CD4-positive, alpha-beta T cell (primary cell): ENCODE data around the gene MOGAT2. TPM values are rescaled to one million over a fixed set of nuclear protein-coding genes. Genes with fewer than 3 reads are reported as not detected.
"Not testable (repeated sequence)": the region's sequence is repeated elsewhere in the genome, so short reads cannot be mapped to it uniquely, and the experiment has no call there.

Source experiments
- ATAC-seq: fragments of 200-7000 bp; cut with Tn5 transposase; one replicate; pipeline ENCODE4 v1.10.0; 2022; ENCODE audit warnings: mild to moderate bottlenecking; ENCODE audit not compliant: poor library complexity
- CTCF ChIA-PET: fragments of 350-600 bp; sonication (Branson Sonifier 250); formaldehyde crosslinking; loops from one replicate; lab custom pipeline; 2021; ENCODE audit warnings: antibody characterized with exemption, inconsistent platforms; lab: Charles Lee
- POLR2A ChIA-PET: fragments of 350-600 bp; sonication (Branson Sonifier 250); formaldehyde crosslinking; loops from one replicate; lab custom pipeline; 2021; ENCODE audit warnings: antibody characterized with exemption, inconsistent platforms; lab: Charles Lee
- DNase-seq, 14 experiments: peaks; one replicate each; pipeline ENCODE4 v3.0.0-alpha.2; 2013 to 2020; ENCODE audit warnings: mixed read lengths in 2 of 14
- H3K27ac ChIP-seq, 2 donors: one replicate each; pipeline versions ENCODE4 v1.5.1 to v1.7.0; 2013; ENCODE audit warnings: low read length in 2 of 2, low read depth in 1 of 2, mild to moderate bottlenecking in 1 of 2
- H3K27me3 ChIP-seq, 2 experiments: 1 replicate in 1 of 2; 2 replicates in 1 of 2; pipeline versions ENCODE4 v1.6.1 to v1.7.0; 2013; ENCODE audit warnings: low read length in 2 of 2, control low read depth in 1 of 2, mild to moderate bottlenecking in 1 of 2, moderate library complexity in 1 of 2; ENCODE audit not compliant: insufficient read depth in 2 of 2, control insufficient read depth in 1 of 2
- H3K36me3 ChIP-seq: one replicate; pipeline ENCODE4 v1.6.1; 2013; ENCODE audit warnings: low read length, control low read depth; ENCODE audit not compliant: insufficient read depth
- H3K4me1 ChIP-seq: one replicate; pipeline ENCODE4 v1.6.1; 2013; ENCODE audit warnings: low read length, control low read depth; ENCODE audit not compliant: insufficient read depth
- H3K4me3 ChIP-seq: one replicate; pipeline ENCODE4 v1.5.1; 2013; ENCODE audit warnings: mild to moderate bottlenecking, low read length, moderate library complexity
- H3K9me3 ChIP-seq, 2 experiments: 1 replicate in 1 of 2; 2 replicates in 1 of 2; pipeline versions ENCODE4 v1.6.1 to v1.7.0; 2013; ENCODE audit warnings: low read length in 2 of 2, mild to moderate bottlenecking in 2 of 2, control low read depth in 1 of 2, moderate library complexity in 1 of 2; ENCODE audit not compliant: control insufficient read depth in 1 of 2, insufficient read depth in 1 of 2
- H3K27ac Mint-ChIP-seq: one replicate; pipeline ENCODE4 v1.8.0; 2020; ENCODE audit warnings: mixed read lengths
- H3K27me3 Mint-ChIP-seq: one replicate; pipeline ENCODE4 v1.8.0; 2021; ENCODE audit warnings: mixed read lengths
- H3K36me3 Mint-ChIP-seq: one replicate; pipeline ENCODE4 v1.8.0; 2021; ENCODE audit warnings: low read depth, mixed read lengths
- H3K4me1 Mint-ChIP-seq: one replicate; pipeline ENCODE4 v1.8.0; 2021; ENCODE audit warnings: low read depth, mixed read lengths
- H3K4me3 Mint-ChIP-seq: one replicate; pipeline ENCODE4 v1.8.0; 2020; ENCODE audit warnings: mild to moderate bottlenecking, mixed read lengths
- H3K9me3 Mint-ChIP-seq: one replicate; pipeline ENCODE4 v1.8.0; 2020; ENCODE audit warnings: mixed read lengths
- CTCF ChIP-seq: fragments of 200-600 bp; IDR thresholded peaks from one replicate; pipeline ENCODE4 v1.8.0; 2022; ENCODE audit warnings: antibody characterized with exemption, mild to moderate bottlenecking
- intact Hi-C, 2 experiments: fragments of 100-400 bp; cut with DNase I in 1 of 2; cut with micrococcal nuclease in 1 of 2; formaldehyde crosslinking; loops; one replicate each; pipeline versions ENCODE4 v1.15.1 to v1.9.0; 2023 to 2025; cut with DNase I, micrococcal nuclease
- total RNA-seq, 174 experiments: library from RNA in 2 of 174; stranded (reverse) in 2 of 174; gene quantifications; one replicate each; pipeline ENCODE4 v1.2.3 and lab custom pipeline; 2021 to 2026

Gene MOGAT2
- total RNA-seq, 2 experiments from 2014 or later = not detected

GRCh38 chr11:75743711-75744563 is 26.3 kb downstream of the MOGAT2 start:
- H3K4me1 ChIP-seq = no peaks in the 10 kb centered on the region
- Mint-ChIP-seq H3K27ac (no peak overlapping the region), H3K27me3 (peaks cover 36% of the 10 kb centered on the region), H3K9me3 (no peaks in the 10 kb centered on the region), H3K36me3 (no peaks in the 10 kb centered on the region), H3K4me1 (no peaks in the 10 kb centered on the region), H3K4me3 (no peak overlapping the region)
- H3K9me3 ChIP-seq = peaks cover 0 to 5% of the 10 kb centered on the region in 2 experiments
- H3K27me3 ChIP-seq = peaks cover 0 to 3% of the 10 kb centered on the region in 2 experiments
- ATAC-seq (no peak), DNase-seq (no peak)
- H3K4me3 ChIP-seq = no peak overlapping the region
- no peak overlapping the region for H3K27ac ChIP-seq
- CTCF ChIA-PET = no interaction called here
- intact Hi-C loops = no loop called here
- no peak for TF ChIP-seq CTCF
- POLR2A ChIA-PET = no interaction called here
- no peaks in the 10 kb centered on the region for H3K36me3 ChIP-seq

- Mint-ChIP-seq H3K4me3 (no peak overlapping the region), H3K27ac (no peak overlapping the region), H3K4me1 (no peaks in the 10 kb centered on the region), H3K9me3 (no peaks in the 10 kb centered on the region), H3K36me3 (no peaks in the 10 kb centered on the region), H3K27me3 (peaks cover 36% of the 10 kb centered on the region)
- DNase-seq (no peak), ATAC-seq (no peak)
- TF ChIP-seq CTCF = no peak
- Histone ChIP-seq H3K27me3 (peaks cover 0 to 3% of the 10 kb centered on the region in 2 experiments), H3K9me3 (peaks cover 0 to 5% of the 10 kb centered on the region in 2 experiments), H3K4me3 (no peak overlapping the region), H3K27ac (no peak overlapping the region), H3K36me3 (no peaks in the 10 kb centered on the region), H3K4me1 (no peaks in the 10 kb centered on the region)
- CTCF ChIA-PET = no interaction called here
- POLR2A ChIA-PET = no interaction called here
- intact Hi-C loops = no loop called here
These were observed 28.2 kb downstream of the MOGAT2 start for GRCh38 chr11:75745807-75746206.

GRCh38 chr11:75748729-75749273 is 31.2 kb downstream of the MOGAT2 start:
- H3K27ac Mint-ChIP-seq, H3K4me3 Mint-ChIP-seq, H3K9me3 ChIP-seq, H3K27ac ChIP-seq, CTCF ChIA-PET, H3K36me3 Mint-ChIP-seq, H3K9me3 Mint-ChIP-seq, H3K27me3 ChIP-seq, DNase-seq, H3K36me3 ChIP-seq, ATAC-seq, H3K4me3 ChIP-seq, H3K4me1 ChIP-seq, intact Hi-C loops, POLR2A ChIA-PET, H3K4me1 Mint-ChIP-seq: not testable (repeated sequence)
- H3K27me3 Mint-ChIP-seq = peaks cover 36% of the 10 kb centered on the region

GRCh38 chr11:75754933-75755332 is 37.3 kb downstream of the MOGAT2 start:
- CTCF ChIA-PET, H3K27me3 Mint-ChIP-seq: not testable (repeated sequence)

More at GRCh38 chr11:75754933-75755332, 37.3 kb downstream of the MOGAT2 start:
- H3K27ac Mint-ChIP-seq, intact Hi-C loops, H3K4me1 Mint-ChIP-seq, H3K4me1 ChIP-seq, H3K27me3 ChIP-seq, H3K9me3 Mint-ChIP-seq, H3K4me3 ChIP-seq, POLR2A ChIA-PET, H3K9me3 ChIP-seq, H3K36me3 ChIP-seq, H3K27ac ChIP-seq, H3K36me3 Mint-ChIP-seq, H3K4me3 Mint-ChIP-seq, ATAC-seq, DNase-seq: not testable (repeated sequence)
